Colonic mucosa (tissue), 4 donors: ENCODE measurements around the gene LANCL3. TPM values are rescaled to one million over a fixed set of nuclear protein-coding genes. Genes with fewer than 3 reads are reported as not detected.
A peak's percentile ranks its signal among the peaks of the same experiment; 100 is the strongest.

Source experiments
- DNase-seq: peaks from one replicate; pipeline ENCODE4 v3.0.0-alpha.2; 2020
- H3K27ac ChIP-seq: fragments of 200-600 bp; one replicate; pipeline ENCODE4 v1.8.0; 2021
- H3K27me3 ChIP-seq: fragments of 200-600 bp; one replicate; pipeline ENCODE4 v1.8.0; 2021
- H3K36me3 ChIP-seq: fragments of 200-600 bp; one replicate; pipeline ENCODE4 v1.8.0; 2021
- H3K4me1 ChIP-seq: fragments of 200-600 bp; one replicate; pipeline ENCODE4 v1.8.0; 2021; ENCODE audit warnings: mild to moderate bottlenecking
- H3K4me3 ChIP-seq: fragments of 200-600 bp; one replicate; pipeline ENCODE4 v1.8.0; 2021
- H3K9ac ChIP-seq, 2 donors: one replicate each; pipeline ENCODE4 v1.7.0; 2013; ENCODE audit warnings: control low read depth in 2 of 2, low read depth in 2 of 2, low read length in 2 of 2
- H3K9me3 ChIP-seq: fragments of 200-600 bp; one replicate; pipeline ENCODE4 v1.8.0; 2021
- CTCF ChIP-seq: fragments of 200-600 bp; IDR thresholded peaks from one replicate; pipeline ENCODE4 v1.8.0; 2022; ENCODE audit warnings: antibody characterized with exemption, mild to moderate bottlenecking
- intact Hi-C: fragments of 100-400 bp; cut with DNase I; formaldehyde crosslinking; loops from one replicate; pipeline ENCODE4 v1.14.1; 2022
- total RNA-seq, 2 donors: library from RNA; stranded (reverse); fragmentation: NEBNext Ultra II Directional in 1 of 2; extraction: Animal tissue kit (Norgen Biotek cat#: 25700) in 1 of 2; gene quantifications; one replicate each; pipeline ENCODE4 v1.2.1, GENCODE V29; 2021
- donor health status: healthy.
- donor health status: DM: no; HTN: no; CAD: no.
- donor health status: DM: no; HTN: no; CAD: no.

Gene LANCL3
- total RNA-seq, 2 donors from 2014 or later: 1.9 to 3.5 TPM

GRCh38 chrX:37678574-37678973 is 107.1 kb downstream of the LANCL3 start:
- Histone ChIP-seq H3K27me3 (no peaks in the 10 kb centered on the region), H3K4me1 (peaks cover 3% of the 10 kb centered on the region), H3K9me3 (no peaks in the 10 kb centered on the region), H3K4me3 (no peak overlapping the region), H3K9ac (no peak overlapping the region), H3K36me3 (no peaks in the 10 kb centered on the region), H3K27ac (no peak overlapping the region)
- TF ChIP-seq CTCF: no peak
- DNase-seq: no peak
- intact Hi-C loops: no loop called here

GRCh38 chrX:37679230-37679629 is 107.8 kb downstream of the LANCL3 start:
- Histone ChIP-seq H3K36me3 (no peaks in the 10 kb centered on the region), H3K4me1 (peaks cover 3% of the 10 kb centered on the region), H3K27me3 (no peaks in the 10 kb centered on the region), H3K27ac (no peak overlapping the region), H3K4me3 (no peak overlapping the region), H3K9me3 (no peaks in the 10 kb centered on the region), H3K9ac (no peak overlapping the region)
- DNase-seq: no peak
- intact Hi-C loops: no loop called here
- TF ChIP-seq CTCF: no peak

GRCh38 chrX:37679888-37680287 is 108.4 kb downstream of the LANCL3 start:
- DNase-seq: no peak
- Histone ChIP-seq H3K4me1 (peaks cover 3% of the 10 kb centered on the region), H3K27me3 (no peaks in the 10 kb centered on the region), H3K9me3 (no peaks in the 10 kb centered on the region), H3K9ac (no peak overlapping the region), H3K4me3 (no peak overlapping the region), H3K36me3 (no peaks in the 10 kb centered on the region), H3K27ac (no peak overlapping the region)
- intact Hi-C loops: no loop called here
- TF ChIP-seq CTCF: no peak

GRCh38 chrX:37684426-37684825 is 113.0 kb downstream of the LANCL3 start:
- Histone ChIP-seq H3K9me3 (no peaks in the 10 kb centered on the region), H3K36me3 (no peaks in the 10 kb centered on the region), H3K9ac (no peak overlapping the region), H3K27me3 (no peaks in the 10 kb centered on the region), H3K4me1 (no peaks in the 10 kb centered on the region), H3K4me3 (no peak overlapping the region), H3K27ac (peak overlapping the region; percentile 75)
- DNase-seq: no peak
- no peak for TF ChIP-seq CTCF
- intact Hi-C loops: no loop called here

GRCh38 chrX:37684973-37685372 is 113.5 kb downstream of the LANCL3 start:
- H3K4me1 ChIP-seq: no peaks in the 10 kb centered on the region
- no peaks in the 10 kb centered on the region for H3K36me3 ChIP-seq
- intact Hi-C loops: no loop called here
- H3K9me3 ChIP-seq: no peaks in the 10 kb centered on the region
- H3K4me3 ChIP-seq: peak overlapping the region; percentile 38
- DNase-seq: no peak
- peak overlapping the region; percentile 75 for H3K27ac ChIP-seq
- TF ChIP-seq CTCF: no peak
- peak overlapping the region in 1 of 2 donors; percentile 7 for H3K9ac ChIP-seq
- H3K27me3 ChIP-seq: no peaks in the 10 kb centered on the region
